CD1c-positive myeloid dendritic cell (primary cell): ENCODE measurements around the gene TMSB4X.
A peak's percentile ranks its signal among the peaks of the same experiment; 100 is the strongest.
"Not testable (repeated sequence)": the region's sequence is repeated elsewhere in the genome, so short reads cannot be mapped to it uniquely, and the experiment has no call there.

Experiments
- DNase-seq: peaks from one replicate; pipeline ENCODE4 v3.0.0-alpha.2; 2016; ENCODE audit errors: extremely low spot score

The TMSB4X gene

DNA sequence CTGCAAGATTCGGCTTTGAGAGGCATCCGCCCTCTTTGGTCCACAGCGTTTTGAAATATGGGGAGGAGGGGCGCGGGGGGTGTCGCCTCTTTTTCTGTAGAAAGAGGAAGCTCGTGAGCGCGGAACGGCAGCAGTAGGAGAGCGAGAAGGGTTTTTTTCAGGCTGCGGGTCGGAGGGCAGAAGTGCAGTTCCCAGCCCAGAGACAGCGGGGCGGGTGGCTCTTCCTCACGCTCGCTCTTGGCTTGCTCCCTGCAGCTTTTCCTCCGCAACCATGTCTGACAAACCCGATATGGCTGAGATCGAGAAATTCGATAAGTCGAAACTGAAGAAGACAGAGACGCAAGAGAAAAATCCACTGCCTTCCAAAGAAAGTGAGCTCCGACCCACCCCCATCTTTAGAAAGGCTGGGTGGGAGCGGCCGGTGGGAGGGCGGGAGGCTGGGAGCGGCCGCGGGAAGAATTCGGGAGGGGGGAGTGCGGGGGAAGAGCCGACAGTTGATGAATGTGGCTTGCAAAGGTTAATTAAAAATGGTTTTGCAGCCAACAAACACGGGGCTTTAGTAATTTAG is 1.2 kb downstream of the TMSB4X start:
- DNase-seq = peak; percentile 85

GRCh38 chrX:12976819-12977732 is 2.2 kb downstream of the TMSB4X start:
- DNase-seq = not testable (repeated sequence)

GRCh38 chrX:12977761-12978204 is 2.9 kb downstream of the TMSB4X start:
- DNase-seq = no peak

DNA sequence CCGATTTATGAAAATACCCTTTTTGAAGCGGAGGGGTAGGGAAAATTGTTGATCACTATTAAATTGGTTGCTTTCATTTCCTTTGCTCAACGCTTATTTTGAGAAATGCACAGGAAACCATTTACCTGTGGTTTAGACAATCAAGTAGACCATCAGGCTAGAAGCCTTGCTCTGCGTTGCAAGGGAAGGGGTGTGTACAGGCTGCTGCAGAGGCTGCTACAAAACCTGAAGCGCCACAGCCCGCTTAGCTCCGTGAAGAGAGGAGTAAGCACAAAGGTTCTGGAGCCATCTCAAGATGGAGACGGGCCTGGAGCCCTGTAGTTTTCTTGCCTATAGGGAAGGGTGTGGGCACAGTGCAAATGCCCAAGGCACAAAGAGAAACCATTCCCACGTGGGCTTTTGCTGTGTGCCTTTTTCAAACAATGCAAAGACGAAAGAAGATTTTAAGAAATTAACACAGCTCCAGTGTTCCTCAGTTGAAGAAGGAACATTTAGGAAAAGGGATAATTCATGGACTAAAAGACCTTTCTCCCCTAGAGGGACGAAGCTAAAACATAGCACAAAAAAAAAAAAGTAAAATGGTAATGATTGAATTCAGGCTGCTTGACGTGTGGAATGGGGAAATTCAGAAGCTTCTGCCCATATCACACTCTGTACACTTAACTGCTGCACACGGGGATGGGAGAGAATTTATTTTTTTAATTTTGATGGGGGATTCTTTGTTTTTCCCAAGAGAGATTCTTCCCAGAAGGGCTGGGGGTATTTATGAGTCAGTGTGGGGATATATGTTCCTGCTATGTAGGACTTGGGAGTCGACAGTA is 3.5 kb downstream of the TMSB4X start:
- DNase-seq = peak; percentile 54

DNA sequence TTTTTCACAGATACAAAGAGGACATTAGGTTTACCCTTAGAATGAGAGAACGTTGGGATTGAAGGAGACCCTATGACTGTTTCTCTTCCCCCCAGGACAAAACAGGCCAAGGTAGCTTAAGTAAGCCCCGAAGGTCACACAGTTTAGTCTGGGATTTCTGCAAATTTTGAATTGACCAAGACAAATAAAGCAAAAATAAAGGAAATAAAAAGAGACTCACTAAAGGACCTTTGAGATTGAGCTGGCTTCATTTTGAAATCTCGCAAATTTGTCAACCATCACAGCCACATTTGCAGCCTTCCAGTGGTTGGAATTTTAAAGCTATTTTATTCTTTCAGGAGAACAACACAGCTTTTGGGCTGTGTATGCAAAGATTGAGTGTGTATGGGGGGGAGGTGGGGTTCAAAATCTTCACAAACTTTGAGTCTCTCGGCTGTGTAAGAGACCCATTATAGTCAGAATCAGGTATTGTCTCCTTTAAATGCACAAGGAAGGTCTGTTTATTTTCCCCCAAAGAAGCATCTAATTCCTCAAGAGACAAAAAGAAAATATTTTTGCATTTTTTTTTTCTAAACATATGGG is 4.2 kb downstream of the TMSB4X start:
- DNase-seq = no peak

- no peak for DNase-seq
Observed at GRCh38 chrX:12979616-12980015, 4.7 kb downstream of the TMSB4X start.

GRCh38 chrX:12980039-12980438 is 5.1 kb downstream of the TMSB4X start:
- not testable (repeated sequence) for DNase-seq

GRCh38 chrX:12981880-12982279 is 7.0 kb downstream of the TMSB4X start:
- DNase-seq = no peak

DNA sequence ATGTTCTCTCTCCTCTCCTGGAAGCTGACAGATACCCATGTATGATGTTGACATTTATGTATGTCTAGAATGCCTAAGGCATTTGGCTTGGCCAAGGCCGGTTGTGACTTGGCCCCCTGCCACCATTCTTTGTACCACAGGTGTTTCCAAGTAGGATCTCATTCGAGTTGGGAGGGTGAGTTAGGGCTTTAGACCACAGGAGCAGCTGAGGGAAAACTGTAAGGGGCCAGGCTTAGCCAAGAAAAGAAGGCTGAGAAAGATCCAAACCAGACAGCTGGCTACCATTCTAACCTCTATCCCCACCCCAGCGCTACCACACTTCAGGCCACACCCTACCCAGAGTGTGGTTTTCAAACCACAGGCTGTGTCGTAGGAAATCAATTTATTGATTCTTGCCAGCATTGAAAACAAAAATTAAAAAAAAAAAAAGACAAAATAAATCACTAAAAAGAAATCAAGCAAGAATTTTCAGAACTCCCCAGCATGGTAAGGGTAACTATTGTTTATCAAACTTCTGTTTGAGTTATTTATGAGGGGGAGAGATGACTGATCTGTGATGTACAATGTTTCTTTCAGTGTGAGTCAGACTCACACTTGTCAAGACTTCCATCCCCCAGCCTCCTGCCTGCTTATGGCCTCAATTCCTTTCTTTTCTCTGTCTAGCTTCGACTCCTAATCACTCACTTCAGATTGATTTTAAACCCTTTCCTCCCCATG is 9.9 kb downstream of the TMSB4X start:
- DNase-seq = no peak

GRCh38 chrX:12985331-12985730 is 10.4 kb downstream of the TMSB4X start:
- DNase-seq = no peak

DNA sequence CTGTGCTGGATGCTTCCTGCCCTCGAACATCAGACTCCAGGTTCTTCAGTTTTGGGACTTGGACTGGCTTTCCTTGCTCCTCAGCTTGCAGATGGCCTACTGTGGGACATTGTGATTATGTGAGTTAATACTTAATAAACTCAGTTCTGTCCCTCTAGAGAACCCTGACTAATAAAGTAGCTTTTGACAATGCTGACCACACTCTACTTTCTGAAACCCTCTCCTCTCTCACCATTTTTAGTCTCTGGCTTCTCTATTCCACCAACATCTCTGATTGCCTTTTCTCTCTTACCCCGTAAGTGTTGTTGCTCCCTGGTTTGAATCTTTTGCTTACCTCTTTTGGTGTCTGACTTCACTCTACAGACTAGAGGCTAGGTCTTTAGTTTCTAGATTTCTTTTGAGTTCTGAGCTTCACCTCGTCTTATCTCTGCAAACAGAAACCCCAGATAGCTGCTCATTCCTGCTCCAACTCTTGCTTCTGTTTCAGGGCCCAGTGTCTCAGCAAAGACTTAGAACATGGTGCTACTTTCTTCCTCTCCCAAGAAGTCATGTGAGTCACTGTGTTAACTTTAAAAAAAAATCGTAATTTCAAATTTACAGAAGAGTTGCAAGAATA is 11.4 kb downstream of the TMSB4X start:
- DNase-seq = no peak

GRCh38 chrX:12986886-12987285 is 12.0 kb downstream of the TMSB4X start:
- DNase-seq = no peak

GRCh38 chrX:12987340-12987739 is 12.4 kb downstream of the TMSB4X start:
- DNase-seq = no peak

DNA sequence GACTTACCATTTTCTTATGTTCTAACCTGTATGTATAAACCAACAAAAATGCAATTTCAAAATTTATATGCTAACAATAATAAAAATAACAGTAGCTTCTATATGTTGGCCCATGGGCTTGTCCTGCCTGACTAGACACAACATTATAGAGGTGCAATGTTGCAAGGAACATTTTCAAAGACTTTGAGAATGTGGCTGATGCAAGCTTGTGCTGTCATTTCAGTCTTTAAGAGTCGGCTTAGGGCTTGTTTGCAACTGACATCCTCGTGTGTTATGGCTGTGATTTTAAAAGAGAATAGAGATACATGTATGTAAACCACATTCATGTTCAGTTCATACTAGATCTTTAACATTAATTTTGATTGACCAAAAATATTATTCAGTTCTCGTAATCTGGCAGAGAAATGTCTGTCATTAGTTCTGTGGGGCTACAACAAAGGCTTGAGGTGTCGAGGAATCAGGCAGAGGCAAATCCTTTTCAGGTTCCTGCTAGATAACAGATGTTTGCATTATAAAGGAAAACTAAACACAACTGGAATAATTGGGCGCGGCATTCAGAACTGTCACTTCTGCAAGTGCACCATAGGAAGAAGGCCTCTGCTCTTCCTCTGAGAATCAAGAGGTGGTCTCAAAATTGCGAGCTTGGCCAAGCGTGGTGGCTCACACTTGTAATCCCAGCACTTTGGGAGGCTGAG is 13.1 kb downstream of the TMSB4X start:
- no peak for DNase-seq

GRCh38 chrX:12988797-12989196 is 13.9 kb downstream of the TMSB4X start:
- DNase-seq = no peak

DNA sequence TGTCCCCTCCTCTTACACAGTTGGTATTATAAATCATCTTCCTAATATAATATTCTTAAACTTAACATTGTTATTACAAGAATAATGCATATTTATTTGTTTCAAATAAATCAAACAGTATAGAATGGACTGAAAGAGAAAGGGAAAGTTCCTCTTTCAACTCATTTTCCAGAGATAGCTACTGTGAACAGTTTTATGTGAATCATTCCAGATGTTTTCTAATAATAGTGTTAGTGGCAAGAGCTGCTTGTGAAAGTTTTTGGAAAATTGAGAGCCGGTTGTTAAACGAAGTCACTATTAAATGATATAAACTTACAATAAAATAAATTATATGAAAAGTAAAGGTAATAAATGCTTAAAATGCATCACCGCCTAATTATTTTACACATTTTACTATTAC is 14.6 kb downstream of the TMSB4X start:
- no peak for DNase-seq

DNA sequence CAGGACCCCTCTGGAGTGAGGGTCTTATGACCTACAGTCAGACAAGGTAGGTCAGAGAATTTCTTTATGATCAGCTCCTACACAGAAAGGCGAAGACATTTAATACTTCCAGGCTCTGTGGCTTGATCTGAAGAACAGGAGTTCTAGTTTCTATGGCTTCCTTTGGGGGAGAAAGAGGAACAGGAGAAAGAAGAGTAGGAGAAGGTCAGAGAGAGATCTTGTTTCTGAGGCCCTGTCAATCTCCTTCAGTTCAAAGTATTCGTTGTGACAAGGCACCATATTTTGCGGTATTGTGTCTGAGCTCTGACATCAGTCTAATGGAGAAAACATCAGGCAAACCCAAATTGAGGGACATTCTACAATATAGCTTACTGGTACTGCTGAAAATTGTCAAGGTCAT is 16.7 kb downstream of the TMSB4X start:
- no peak for DNase-seq

GRCh38 chrX:12992544-12993118 is 17.7 kb downstream of the TMSB4X start:
- no peak for DNase-seq

DNA sequence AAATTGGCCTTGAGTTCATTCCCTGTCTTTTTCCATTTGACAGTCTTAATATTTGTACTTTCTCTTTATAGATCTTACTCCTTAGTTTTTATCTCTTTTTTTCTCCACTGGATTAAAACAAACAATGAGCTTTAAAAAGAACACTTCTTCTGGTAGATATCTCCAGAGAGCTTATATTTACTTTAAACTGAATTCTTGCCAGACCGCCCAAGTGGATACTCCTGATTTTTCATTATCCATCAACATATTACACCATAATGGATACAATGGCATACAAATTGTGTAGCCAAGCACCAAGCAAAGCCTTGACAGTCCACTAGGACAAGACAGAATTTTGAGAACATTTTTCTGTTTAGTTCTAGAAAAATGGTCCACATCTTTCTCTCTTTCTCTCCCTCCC is 18.9 kb downstream of the TMSB4X start:
- no peak for DNase-seq

DNA sequence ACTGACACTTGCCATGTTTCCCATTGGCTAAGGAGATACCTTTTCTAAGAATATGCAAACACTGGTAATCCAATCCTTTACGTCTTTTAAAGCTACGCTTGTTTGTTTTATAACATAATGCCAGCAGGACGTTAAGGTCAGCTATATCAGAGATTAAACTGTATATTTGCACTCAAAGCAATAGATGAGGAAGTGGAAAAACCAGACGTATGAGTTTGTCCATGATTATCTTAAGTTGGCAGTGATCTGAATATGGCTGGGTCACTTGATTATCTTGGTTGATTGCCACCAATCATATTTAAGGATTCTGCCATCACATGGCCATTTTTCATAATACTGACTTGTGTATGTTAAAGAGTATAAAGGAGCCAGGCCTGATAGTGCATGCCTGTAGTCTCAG is 19.4 kb downstream of the TMSB4X start:
- DNase-seq = no peak
